HEK293 (cell line): Measurements from ENCODE around the gene FLNA.

Experiments
- BCL11B ChIP-seq: fragments of 450-650 bp; formaldehyde crosslinking; IDR thresholded peaks from 2 replicates; pipeline ENCODE4 v1.5.1; 2016; ENCODE audit warnings: low read depth, missing biosample characterization, missing genetic modification characterization
- GLIS1 ChIP-seq: fragments of 450-650 bp; formaldehyde crosslinking; IDR thresholded peaks from 2 replicates; pipeline ENCODE4 v1.5.1; 2016; ENCODE audit warnings: missing biosample characterization, missing genetic modification characterization
- GLIS2 ChIP-seq: fragments of 450-650 bp; formaldehyde crosslinking; IDR thresholded peaks from 2 replicates; pipeline ENCODE4 v1.5.1; 2016; ENCODE audit warnings: missing biosample characterization, missing genetic modification characterization
- HOXA7 ChIP-seq: sonication (generic); formaldehyde crosslinking; IDR thresholded peaks from 2 replicates; pipeline ENCODE4 v1.8.1; 2022; ENCODE audit warnings: missing genetic modification reagents, borderline replicate concordance
- IKZF3 ChIP-seq: fragments of 450-650 bp; IDR thresholded peaks from 2 replicates; pipeline ENCODE4 v1.5.0; 2018; ENCODE audit warnings: missing biosample characterization, mild to moderate bottlenecking, missing genetic modification characterization, moderate library complexity
- PRDM1 ChIP-seq: fragments of 450-650 bp; formaldehyde crosslinking; IDR thresholded peaks from 2 replicates; pipeline ENCODE4; 2016; ENCODE audit warnings: missing biosample characterization, missing genetic modification characterization
- RBAK ChIP-seq: fragments of 450-650 bp; formaldehyde crosslinking; IDR thresholded peaks from 2 replicates; pipeline ENCODE4 v1.5.1; 2016; ENCODE audit warnings: missing biosample characterization, missing genetic modification characterization
- SCRT2 ChIP-seq: fragments of 450-650 bp; formaldehyde crosslinking; IDR thresholded peaks from 2 replicates; pipeline ENCODE4 v1.5.1; 2016; ENCODE audit warnings: missing biosample characterization, missing genetic modification characterization
- SP2 ChIP-seq: fragments of 450-650 bp; formaldehyde crosslinking; IDR thresholded peaks from 2 replicates; pipeline ENCODE4 v1.5.1; 2016; ENCODE audit warnings: missing biosample characterization, missing genetic modification characterization
- SP7 ChIP-seq: fragments of 450-650 bp; formaldehyde crosslinking; IDR thresholded peaks from 2 replicates; pipeline ENCODE4 v1.5.1; 2016; ENCODE audit warnings: missing biosample characterization, missing genetic modification characterization
- YY2 ChIP-seq: fragments of 450-650 bp; formaldehyde crosslinking; IDR thresholded peaks from 2 replicates; pipeline ENCODE4 v1.5.1; 2016; ENCODE audit warnings: missing biosample characterization, missing genetic modification characterization
- ZBTB21 ChIP-seq: fragments of 450-650 bp; formaldehyde crosslinking; IDR thresholded peaks from 2 replicates; pipeline ENCODE4 v1.5.1; 2017; ENCODE audit warnings: missing biosample characterization, missing genetic modification characterization
- ZBTB48 ChIP-seq: fragments of 450-650 bp; formaldehyde crosslinking; IDR thresholded peaks from 2 replicates; pipeline ENCODE4 v1.5.1; 2016; ENCODE audit warnings: missing biosample characterization, missing genetic modification characterization
- ZBTB6 ChIP-seq: fragments of 450-650 bp; formaldehyde crosslinking; IDR thresholded peaks from 2 replicates; pipeline ENCODE4 v1.5.1; 2017; ENCODE audit warnings: missing biosample characterization, missing genetic modification characterization
- ZFHX2 ChIP-seq: fragments of 450-650 bp; formaldehyde crosslinking; conservative IDR thresholded peaks from 2 replicates; pipeline ENCODE4 v1.5.1; 2016; ENCODE audit warnings: missing biosample characterization, missing genetic modification characterization
- ZNF16 ChIP-seq: fragments of 450-650 bp; formaldehyde crosslinking; IDR thresholded peaks from 2 replicates; pipeline ENCODE4 v1.5.1; 2016; ENCODE audit warnings: low read depth, missing biosample characterization, missing genetic modification characterization
- ZNF248 ChIP-seq: fragments of 450-650 bp; formaldehyde crosslinking; IDR thresholded peaks from 2 replicates; pipeline ENCODE4 v1.5.1; 2017; ENCODE audit warnings: missing biosample characterization, missing genetic modification characterization
- ZNF302 ChIP-seq: fragments of 450-650 bp; formaldehyde crosslinking; IDR thresholded peaks from 2 replicates; pipeline ENCODE4 v1.5.1; 2016; ENCODE audit warnings: missing biosample characterization, missing genetic modification characterization, low read depth
- ZNF354C ChIP-seq: fragments of 450-650 bp; formaldehyde crosslinking; IDR thresholded peaks from 2 replicates; pipeline ENCODE4 v1.5.1; 2016; ENCODE audit warnings: missing biosample characterization, missing genetic modification characterization, low read depth, borderline replicate concordance
- ZNF501 ChIP-seq: fragments of 450-650 bp; formaldehyde crosslinking; IDR thresholded peaks from 2 replicates; pipeline ENCODE4 v1.5.1; 2016; ENCODE audit warnings: missing biosample characterization, missing genetic modification characterization
- ZNF529 ChIP-seq: fragments of 450-650 bp; formaldehyde crosslinking; IDR thresholded peaks from 2 replicates; pipeline ENCODE4 v1.5.1; 2017; ENCODE audit warnings: missing genetic modification characterization, missing biosample characterization; ENCODE audit not compliant: insufficient replicate concordance
- ZNF548 ChIP-seq: fragments of 450-650 bp; formaldehyde crosslinking; IDR thresholded peaks from 2 replicates; pipeline ENCODE4 v1.5.1; 2016; ENCODE audit warnings: missing biosample characterization, missing genetic modification characterization
- ZNF558 ChIP-seq: fragments of 450-650 bp; formaldehyde crosslinking; IDR thresholded peaks from 2 replicates; pipeline ENCODE4 v1.5.1; 2016; ENCODE audit warnings: missing biosample characterization, missing genetic modification characterization
- ZNF624 ChIP-seq: fragments of 450-650 bp; formaldehyde crosslinking; IDR thresholded peaks from 2 replicates; pipeline ENCODE4 v1.5.1; 2017; ENCODE audit warnings: missing biosample characterization, missing genetic modification characterization
- ZNF626 ChIP-seq: fragments of 450-650 bp; sonication (Bioruptor Pico); formaldehyde crosslinking; IDR thresholded peaks from 2 replicates; pipeline ENCODE4 v1.5.1; 2018; ENCODE audit warnings: missing biosample characterization, missing genetic modification characterization, inconsistent platforms
- ZNF768 ChIP-seq: fragments of 450-650 bp; formaldehyde crosslinking; IDR thresholded peaks from 2 replicates; pipeline ENCODE4 v1.5.1; 2018; ENCODE audit warnings: missing biosample characterization, mild to moderate bottlenecking, missing genetic modification characterization
- ZSCAN16 ChIP-seq: fragments of 450-650 bp; formaldehyde crosslinking; IDR thresholded peaks from 2 replicates; pipeline ENCODE4 v1.5.1; 2016; ENCODE audit warnings: missing biosample characterization, missing genetic modification characterization
- ZSCAN23 ChIP-seq: fragments of 450-650 bp; formaldehyde crosslinking; IDR thresholded peaks from 2 replicates; pipeline ENCODE4 v1.5.1; 2016; ENCODE audit warnings: missing biosample characterization, missing genetic modification characterization
- ZSCAN5A ChIP-seq: fragments of 450-650 bp; formaldehyde crosslinking; IDR thresholded peaks from 2 replicates; pipeline ENCODE4 v1.5.1; 2016; ENCODE audit warnings: missing biosample characterization, missing genetic modification characterization
- TF ChIP-seq, protein P1 (sequence below): fragments of 450-650 bp; formaldehyde crosslinking; IDR thresholded peaks from 2 replicates; pipeline ENCODE4 v1.5.1; 2016; ENCODE audit warnings: missing biosample characterization, missing genetic modification characterization
- TF ChIP-seq, protein P2 (sequence below): fragments of 450-650 bp; formaldehyde crosslinking; IDR thresholded peaks from 2 replicates; pipeline ENCODE4 v1.5.1; 2016; ENCODE audit warnings: missing biosample characterization, missing genetic modification characterization, borderline replicate concordance
- TF ChIP-seq, protein P3 (sequence below): fragments of 450-650 bp; formaldehyde crosslinking; IDR thresholded peaks from 2 replicates; pipeline ENCODE4 v1.5.1; 2016; ENCODE audit warnings: missing biosample characterization, missing genetic modification characterization

Gene FLNA

DNA sequence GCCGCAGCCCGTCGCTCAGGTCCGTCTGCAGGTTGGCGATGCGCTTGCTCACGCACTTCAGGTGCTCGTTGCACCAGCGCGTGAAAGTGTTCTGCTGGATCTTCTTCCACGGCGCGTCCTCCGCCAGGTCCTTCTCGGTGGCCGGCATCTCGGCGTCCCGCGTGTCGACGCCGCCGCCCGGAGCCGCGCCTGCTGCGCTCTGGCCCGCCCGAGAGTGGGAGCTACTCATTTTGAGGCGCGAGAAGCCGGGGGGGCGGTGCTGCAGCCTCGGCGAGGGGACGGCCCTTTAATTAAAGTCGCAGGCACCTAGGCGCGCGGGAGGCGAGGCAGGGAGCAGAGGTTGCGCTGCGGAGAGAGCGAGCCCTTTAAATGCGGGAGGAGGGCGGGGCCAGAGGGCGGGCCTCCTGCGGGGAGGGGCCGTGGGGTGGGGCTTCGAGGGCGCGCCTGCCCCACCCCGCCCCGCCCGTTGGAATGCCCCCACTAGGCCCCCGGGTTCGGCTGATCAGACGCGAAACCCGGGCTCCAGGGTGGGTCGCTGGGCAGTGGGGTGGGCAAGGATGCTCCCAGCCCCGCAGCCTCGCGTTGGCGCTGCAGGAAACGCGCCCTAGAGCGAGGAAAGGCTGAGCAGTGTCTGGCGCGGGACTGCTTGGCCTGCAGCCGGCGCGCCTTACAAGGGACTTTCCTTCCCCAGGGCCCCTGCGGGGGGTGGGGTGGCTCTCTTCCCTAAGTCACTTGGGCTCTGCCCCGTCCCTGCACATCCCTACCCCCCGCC lies 3.2 kb downstream of the FLNA start (continued):
- TF ChIP-seq ZNF501 (tag by site-specific recombination) (peak; percentile 89), ZBTB48 (tag by site-specific recombination) (peak; percentile 87), ZFHX2 (tag by site-specific recombination) (no peak; the same call in 1 of the 2 replicates), RBAK (tag by site-specific recombination) (no peak), ZNF626 (tag by site-specific recombination) (no peak), YY2 (tag by site-specific recombination) (peak; percentile 49; the same call in 1 of the 2 replicates), BCL11B (tag by site-specific recombination) (peak; percentile 45; the same call in 1 of the 2 replicates), GLIS2 (peak; percentile 91), ZSCAN23 (no peak), PRDM1 (no peak), ZNF624 (0 out of 2 replicates have a peak, but pooled peaks have one; percentile 55), GLIS1 (tag by site-specific recombination) (no peak), ZNF768 (tag by site-specific recombination) (no peak), ZNF354C (tag by site-specific recombination) (no peak), ZNF302 (tag by site-specific recombination) (no peak), ZBTB6 (0 out of 2 replicates have a peak, but pooled peaks have one; percentile 6), ZNF16 (no peak), ZSCAN16 (tag by site-specific recombination) (no peak), ZNF558 (no peak), ZNF529 (tag by site-specific recombination) (no peak), ZNF548 (tag by site-specific recombination) (no peak), IKZF3 (tag by site-specific recombination) (no peak), HOXA7 (CRISPR knock-in tag) (no peak), ZNF248 (tag by site-specific recombination) (no peak), SP7 (peak; percentile 64), SP2 (peak; percentile 80), ZSCAN5A (tag by site-specific recombination) (0 out of 2 replicates have a peak, but pooled peaks have one; percentile 69), ZBTB21 (tag by site-specific recombination) (no peak), SCRT2 (0 out of 2 replicates have a peak, but pooled peaks have one; percentile 17)
- TF ChIP-seq, protein P1, sequence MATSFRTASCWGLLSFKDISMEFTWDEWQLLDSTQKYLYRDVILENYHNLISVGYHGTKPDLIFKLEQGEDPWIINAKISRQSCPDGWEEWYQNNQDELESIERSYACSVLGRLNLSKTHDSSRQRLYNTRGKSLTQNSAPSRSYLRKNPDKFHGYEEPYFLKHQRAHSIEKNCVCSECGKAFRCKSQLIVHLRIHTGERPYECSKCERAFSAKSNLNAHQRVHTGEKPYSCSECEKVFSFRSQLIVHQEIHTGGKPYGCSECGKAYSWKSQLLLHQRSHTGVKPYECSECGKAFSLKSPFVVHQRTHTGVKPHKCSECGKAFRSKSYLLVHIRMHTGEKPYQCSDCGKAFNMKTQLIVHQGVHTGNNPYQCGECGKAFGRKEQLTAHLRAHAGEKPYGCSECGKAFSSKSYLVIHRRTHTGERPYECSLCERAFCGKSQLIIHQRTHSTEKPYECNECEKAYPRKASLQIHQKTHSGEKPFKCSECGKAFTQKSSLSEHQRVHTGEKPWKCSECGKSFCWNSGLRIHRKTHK (tag by site-specific recombination) = no peak
- TF ChIP-seq, protein P2, sequence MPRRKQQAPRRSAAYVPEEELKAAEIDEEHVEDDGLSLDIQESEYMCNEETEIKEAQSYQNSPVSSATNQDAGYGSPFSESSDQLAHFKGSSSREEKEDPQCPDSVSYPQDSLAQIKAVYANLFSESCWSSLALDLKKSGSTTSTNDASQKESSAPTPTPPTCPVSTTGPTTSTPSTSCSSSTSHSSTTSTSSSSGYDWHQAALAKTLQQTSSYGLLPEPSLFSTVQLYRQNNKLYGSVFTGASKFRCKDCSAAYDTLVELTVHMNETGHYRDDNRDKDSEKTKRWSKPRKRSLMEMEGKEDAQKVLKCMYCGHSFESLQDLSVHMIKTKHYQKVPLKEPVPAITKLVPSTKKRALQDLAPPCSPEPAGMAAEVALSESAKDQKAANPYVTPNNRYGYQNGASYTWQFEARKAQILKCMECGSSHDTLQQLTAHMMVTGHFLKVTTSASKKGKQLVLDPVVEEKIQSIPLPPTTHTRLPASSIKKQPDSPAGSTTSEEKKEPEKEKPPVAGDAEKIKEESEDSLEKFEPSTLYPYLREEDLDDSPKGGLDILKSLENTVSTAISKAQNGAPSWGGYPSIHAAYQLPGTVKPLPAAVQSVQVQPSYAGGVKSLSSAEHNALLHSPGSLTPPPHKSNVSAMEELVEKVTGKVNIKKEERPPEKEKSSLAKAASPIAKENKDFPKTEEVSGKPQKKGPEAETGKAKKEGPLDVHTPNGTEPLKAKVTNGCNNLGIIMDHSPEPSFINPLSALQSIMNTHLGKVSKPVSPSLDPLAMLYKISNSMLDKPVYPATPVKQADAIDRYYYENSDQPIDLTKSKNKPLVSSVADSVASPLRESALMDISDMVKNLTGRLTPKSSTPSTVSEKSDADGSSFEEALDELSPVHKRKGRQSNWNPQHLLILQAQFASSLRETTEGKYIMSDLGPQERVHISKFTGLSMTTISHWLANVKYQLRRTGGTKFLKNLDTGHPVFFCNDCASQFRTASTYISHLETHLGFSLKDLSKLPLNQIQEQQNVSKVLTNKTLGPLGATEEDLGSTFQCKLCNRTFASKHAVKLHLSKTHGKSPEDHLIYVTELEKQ = no peak
- TF ChIP-seq, protein P3, sequence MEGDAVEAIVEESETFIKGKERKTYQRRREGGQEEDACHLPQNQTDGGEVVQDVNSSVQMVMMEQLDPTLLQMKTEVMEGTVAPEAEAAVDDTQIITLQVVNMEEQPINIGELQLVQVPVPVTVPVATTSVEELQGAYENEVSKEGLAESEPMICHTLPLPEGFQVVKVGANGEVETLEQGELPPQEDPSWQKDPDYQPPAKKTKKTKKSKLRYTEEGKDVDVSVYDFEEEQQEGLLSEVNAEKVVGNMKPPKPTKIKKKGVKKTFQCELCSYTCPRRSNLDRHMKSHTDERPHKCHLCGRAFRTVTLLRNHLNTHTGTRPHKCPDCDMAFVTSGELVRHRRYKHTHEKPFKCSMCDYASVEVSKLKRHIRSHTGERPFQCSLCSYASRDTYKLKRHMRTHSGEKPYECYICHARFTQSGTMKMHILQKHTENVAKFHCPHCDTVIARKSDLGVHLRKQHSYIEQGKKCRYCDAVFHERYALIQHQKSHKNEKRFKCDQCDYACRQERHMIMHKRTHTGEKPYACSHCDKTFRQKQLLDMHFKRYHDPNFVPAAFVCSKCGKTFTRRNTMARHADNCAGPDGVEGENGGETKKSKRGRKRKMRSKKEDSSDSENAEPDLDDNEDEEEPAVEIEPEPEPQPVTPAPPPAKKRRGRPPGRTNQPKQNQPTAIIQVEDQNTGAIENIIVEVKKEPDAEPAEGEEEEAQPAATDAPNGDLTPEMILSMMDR (tag by site-specific recombination) = peak; percentile 46
